ENCODE results near the gene KRTAP1-4. TPM values are rescaled to one million over a fixed set of nuclear protein-coding genes. Genes with fewer than 3 reads are reported as not detected.

KRTAP1-4 gene
- total RNA-seq, 3 donors from 2014 or later (not counting 1 experiment from before 2014, with no cell fraction given): not detected

GRCh38 chr17:40997361-40997760 lies 32.6 kb downstream of the KRTAP1-4 start:
- Histone ChIP-seq H3K27ac (ENCODE audit: low read length) (no peak overlapping the region), H3K27me3 (ENCODE audit: control insufficient read depth, insufficient read depth, low read length) (peaks cover 14% of the 10 kb centered on the region), H3K4me1 (ENCODE audit: control insufficient read depth, insufficient read depth, low read length) (no peaks in the 10 kb centered on the region), H3K36me3 (ENCODE audit: control insufficient read depth, insufficient read depth, low read length) (no peaks in the 10 kb centered on the region), H3K9me3 (ENCODE audit: control insufficient read depth, insufficient read depth, low read length) (no peaks in the 10 kb centered on the region), H3K4me3 (ENCODE audit: low read length) (no peak overlapping the region)
- Mint-ChIP-seq H3K4me3 (no peak overlapping the region), H3K9me3 (no peaks in the 10 kb centered on the region), H3K27me3 (ENCODE audit: low read depth in 2 of 2) (peaks cover 41 to 58% of the 10 kb centered on the region in 2 donors), H3K27ac (no peak overlapping the region), H3K36me3 (no peaks in the 10 kb centered on the region), H3K4me1 (no peaks in the 10 kb centered on the region)
- intact Hi-C loops (cut with micrococcal nuclease): no loop called here
- TF ChIP-seq, protein P1, sequence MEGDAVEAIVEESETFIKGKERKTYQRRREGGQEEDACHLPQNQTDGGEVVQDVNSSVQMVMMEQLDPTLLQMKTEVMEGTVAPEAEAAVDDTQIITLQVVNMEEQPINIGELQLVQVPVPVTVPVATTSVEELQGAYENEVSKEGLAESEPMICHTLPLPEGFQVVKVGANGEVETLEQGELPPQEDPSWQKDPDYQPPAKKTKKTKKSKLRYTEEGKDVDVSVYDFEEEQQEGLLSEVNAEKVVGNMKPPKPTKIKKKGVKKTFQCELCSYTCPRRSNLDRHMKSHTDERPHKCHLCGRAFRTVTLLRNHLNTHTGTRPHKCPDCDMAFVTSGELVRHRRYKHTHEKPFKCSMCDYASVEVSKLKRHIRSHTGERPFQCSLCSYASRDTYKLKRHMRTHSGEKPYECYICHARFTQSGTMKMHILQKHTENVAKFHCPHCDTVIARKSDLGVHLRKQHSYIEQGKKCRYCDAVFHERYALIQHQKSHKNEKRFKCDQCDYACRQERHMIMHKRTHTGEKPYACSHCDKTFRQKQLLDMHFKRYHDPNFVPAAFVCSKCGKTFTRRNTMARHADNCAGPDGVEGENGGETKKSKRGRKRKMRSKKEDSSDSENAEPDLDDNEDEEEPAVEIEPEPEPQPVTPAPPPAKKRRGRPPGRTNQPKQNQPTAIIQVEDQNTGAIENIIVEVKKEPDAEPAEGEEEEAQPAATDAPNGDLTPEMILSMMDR (IDR thresholded peaks at IDR 0.05): no peak
- DNase-seq (no peak), ATAC-seq (no peak)
- WGBS (ENCODE audit: insufficient coverage): 91% methylated on average over 2 of the region's 2 CpGs

DNA sequence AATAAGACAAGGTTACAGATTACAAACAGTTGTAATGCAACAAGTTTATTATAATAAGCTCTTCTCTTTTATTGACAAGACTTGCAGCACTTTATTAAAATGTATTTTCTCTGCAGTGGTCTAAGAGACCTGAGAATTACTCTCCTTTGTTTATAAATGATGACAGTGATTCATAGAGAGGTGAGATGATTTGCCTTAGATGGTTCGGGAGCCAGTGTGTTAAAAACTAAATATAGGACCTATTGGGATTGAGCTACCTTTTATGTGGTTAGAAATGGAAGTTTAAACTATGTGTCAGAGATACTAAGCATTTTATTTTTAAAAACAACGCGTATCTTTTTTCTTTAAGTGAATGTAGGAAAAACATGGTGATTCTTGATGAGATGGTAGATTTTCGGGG lies 33.2 kb downstream of the KRTAP1-4 start:
- no peak overlapping the region for H3K27ac ChIP-seq (ENCODE audit: low read length)
- peaks cover 15% of the 10 kb centered on the region for H3K27me3 ChIP-seq (ENCODE audit: control insufficient read depth, insufficient read depth, low read length)
- H3K9me3 ChIP-seq (ENCODE audit: control insufficient read depth, insufficient read depth, low read length): no peaks in the 10 kb centered on the region
- H3K4me1 ChIP-seq (ENCODE audit: control insufficient read depth, insufficient read depth, low read length): no peaks in the 10 kb centered on the region
- WGBS (ENCODE audit: insufficient coverage): 79% methylated on average over 3 of the region's 4 CpGs
- ATAC-seq (no peak), DNase-seq (no peak)
- no peak overlapping the region for H3K4me3 ChIP-seq (ENCODE audit: low read length)
- no peaks in the 10 kb centered on the region for H3K36me3 ChIP-seq (ENCODE audit: control insufficient read depth, insufficient read depth, low read length)
- Mint-ChIP-seq H3K4me3 (no peak overlapping the region), H3K27ac (no peak overlapping the region), H3K27me3 (ENCODE audit: low read depth in 2 of 2) (peaks cover 43 to 63% of the 10 kb centered on the region in 2 donors), H3K36me3 (no peaks in the 10 kb centered on the region), H3K9me3 (no peaks in the 10 kb centered on the region), H3K4me1 (no peaks in the 10 kb centered on the region)
- TF ChIP-seq, protein P1 (IDR thresholded peaks at IDR 0.05): no peak
- intact Hi-C loops (cut with micrococcal nuclease): no loop called here

DNA sequence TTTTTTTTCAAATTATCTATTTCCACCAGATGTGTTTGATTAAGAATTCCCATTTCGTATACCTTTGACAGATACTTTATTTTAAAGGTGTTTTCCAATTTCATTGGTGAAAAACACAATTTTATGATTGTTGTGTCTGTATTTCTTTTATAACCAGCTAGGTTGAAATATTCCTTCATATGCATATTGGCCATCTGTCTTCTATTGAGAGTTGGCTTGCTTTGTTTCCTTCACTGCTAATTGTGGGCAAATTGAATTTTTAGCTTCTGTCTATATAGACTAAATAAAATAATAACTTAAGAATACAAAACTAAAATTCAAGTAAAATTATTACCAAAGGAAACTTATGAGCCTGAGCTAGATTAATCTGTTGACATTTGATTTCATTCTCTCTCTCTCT lies 34.9 kb downstream of the KRTAP1-4 start:
- TF ChIP-seq, protein P1 (IDR thresholded peaks at IDR 0.05): no peak
- H3K9me3 Mint-ChIP-seq: no peaks in the 10 kb centered on the region
- no peak overlapping the region for H3K27ac Mint-ChIP-seq
- Histone ChIP-seq H3K36me3 (ENCODE audit: control insufficient read depth, insufficient read depth, low read length) (no peaks in the 10 kb centered on the region), H3K9me3 (ENCODE audit: control insufficient read depth, insufficient read depth, low read length) (no peaks in the 10 kb centered on the region), H3K4me3 (ENCODE audit: low read length) (no peak overlapping the region), H3K27ac (ENCODE audit: low read length) (no peak overlapping the region), H3K27me3 (ENCODE audit: control insufficient read depth, insufficient read depth, low read length) (peaks cover 15% of the 10 kb centered on the region), H3K4me1 (ENCODE audit: control insufficient read depth, insufficient read depth, low read length) (no peaks in the 10 kb centered on the region)
- H3K4me3 Mint-ChIP-seq: no peak overlapping the region
- no CpG with 5 or more reads among the region's 1 CpG for WGBS (ENCODE audit: insufficient coverage)
- intact Hi-C loops (cut with micrococcal nuclease): no loop called here
- ATAC-seq (no peak), DNase-seq (no peak)
- H3K4me1 Mint-ChIP-seq: no peaks in the 10 kb centered on the region
- H3K36me3 Mint-ChIP-seq: no peaks in the 10 kb centered on the region
- peaks cover 44 to 74% of the 10 kb centered on the region in 2 donors for H3K27me3 Mint-ChIP-seq (ENCODE audit: low read depth in 2 of 2)

DNA sequence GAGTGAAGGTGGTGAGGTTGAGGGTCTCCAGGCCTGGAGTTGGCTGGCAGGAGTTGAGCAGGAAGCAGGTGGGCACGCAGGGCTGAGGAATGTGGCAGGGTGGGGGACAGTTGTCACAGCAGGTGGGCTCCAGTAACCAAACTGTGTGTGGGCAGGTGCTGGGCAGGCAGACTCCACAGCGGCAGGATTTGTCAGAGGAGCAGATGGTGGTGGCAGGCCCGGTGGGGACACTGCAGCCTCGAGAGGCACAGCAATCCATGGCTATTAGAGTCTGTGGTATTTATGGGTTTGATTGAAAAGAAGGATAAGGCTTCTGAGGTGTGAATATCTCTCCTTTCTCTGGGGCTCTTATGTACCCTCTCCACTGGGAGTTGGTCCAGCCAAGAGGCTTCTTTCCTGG lies 36.2 kb downstream of the KRTAP1-4 start, which contains the start of gene KRTAP3-3:
KRTAP3-3 (minus strand) TSS at position 326 of the 400 bp plus-strand sequence; CDS start at position 259, 67 bp downstream.
- Mint-ChIP-seq H3K9me3 (no peaks in the 10 kb centered on the region), H3K36me3 (no peaks in the 10 kb centered on the region), H3K27ac (no peak within 1 kb of the TSS), H3K4me1 (no peaks in the 10 kb centered on the region), H3K4me3 (no peak within 1 kb of the TSS), H3K27me3 (ENCODE audit: low read depth in 2 of 2) (peaks cover 38 to 77% of the 10 kb centered on the region in 2 donors)
- Histone ChIP-seq H3K36me3 (ENCODE audit: control insufficient read depth, insufficient read depth, low read length) (no peaks in the 10 kb centered on the region), H3K27me3 (ENCODE audit: control insufficient read depth, insufficient read depth, low read length) (peaks cover 15% of the 10 kb centered on the region), H3K4me1 (ENCODE audit: control insufficient read depth, insufficient read depth, low read length) (no peaks in the 10 kb centered on the region), H3K27ac (ENCODE audit: low read length) (no peak within 1 kb of the TSS), H3K9me3 (ENCODE audit: control insufficient read depth, insufficient read depth, low read length) (no peaks in the 10 kb centered on the region), H3K4me3 (ENCODE audit: low read length) (no peak within 1 kb of the TSS)
- TF ChIP-seq, protein P1 (IDR thresholded peaks at IDR 0.05): no peak
- ATAC-seq (no peak), DNase-seq (no peak)
- intact Hi-C loops (cut with micrococcal nuclease): no loop called here
- 56% methylated on average over 4 of the region's 4 CpGs for WGBS (ENCODE audit: insufficient coverage)
